HUDEP-2 (cell line): ENCODE measurements around the gene NABP2.
"Not testable (repeated sequence)": the region's sequence is repeated elsewhere in the genome, so short reads cannot be mapped to it uniquely, and the experiment has no call there.

ENCODE experiments used
- DNase-seq, 76 experiments: peaks; one replicate each; lab custom pipeline; 2025; ENCODE audit not compliant: unreplicated experiment in 76 of 76; lab: John Stamatoyannopoulos, UW

Gene NABP2

DNA sequence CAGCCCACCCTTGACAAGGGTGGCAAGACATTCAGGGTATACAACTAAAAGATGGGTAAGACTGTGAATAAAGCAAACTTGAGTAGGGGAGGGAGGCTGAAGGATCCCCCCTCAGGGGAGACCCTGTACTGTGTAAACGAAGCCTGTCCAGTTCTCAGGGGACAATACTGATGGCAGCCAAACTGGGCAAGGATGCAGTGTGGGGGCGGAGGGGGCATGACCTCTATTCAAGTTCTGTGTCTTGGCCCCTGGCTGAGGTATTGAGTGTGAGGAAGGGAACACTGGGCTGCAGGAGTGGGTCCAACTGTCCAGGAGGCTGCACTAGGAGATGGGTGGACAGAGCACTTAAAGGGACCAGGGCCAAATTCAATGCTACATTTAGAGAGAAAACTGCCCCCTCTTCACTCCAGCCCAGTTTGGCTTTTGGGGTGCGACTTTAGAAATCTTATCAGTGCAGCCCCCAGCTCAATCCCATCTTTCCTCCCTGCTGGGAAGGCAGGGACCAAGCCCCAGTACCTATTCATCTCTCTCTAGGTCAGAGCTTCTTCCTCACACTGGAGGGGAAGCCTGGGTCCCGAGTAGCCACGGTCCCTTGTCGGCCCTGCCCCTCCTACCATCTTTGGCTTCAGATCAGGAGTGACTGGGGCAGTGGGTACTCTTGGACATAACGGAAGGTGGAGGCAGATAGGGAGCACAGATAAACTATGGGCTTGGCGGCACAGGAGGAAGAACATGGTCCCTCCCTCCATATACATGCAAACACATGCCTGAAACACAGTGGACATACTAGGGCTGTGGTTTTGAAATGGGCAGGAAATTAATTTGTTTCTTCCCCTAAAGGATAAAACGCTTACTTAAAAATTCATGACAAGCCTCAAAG lies 17.5 kb downstream of the NABP2 start:
- DNase-seq, result peak in 35 of 76 experiments; percentile 2 to 57 (median 30)

DNA sequence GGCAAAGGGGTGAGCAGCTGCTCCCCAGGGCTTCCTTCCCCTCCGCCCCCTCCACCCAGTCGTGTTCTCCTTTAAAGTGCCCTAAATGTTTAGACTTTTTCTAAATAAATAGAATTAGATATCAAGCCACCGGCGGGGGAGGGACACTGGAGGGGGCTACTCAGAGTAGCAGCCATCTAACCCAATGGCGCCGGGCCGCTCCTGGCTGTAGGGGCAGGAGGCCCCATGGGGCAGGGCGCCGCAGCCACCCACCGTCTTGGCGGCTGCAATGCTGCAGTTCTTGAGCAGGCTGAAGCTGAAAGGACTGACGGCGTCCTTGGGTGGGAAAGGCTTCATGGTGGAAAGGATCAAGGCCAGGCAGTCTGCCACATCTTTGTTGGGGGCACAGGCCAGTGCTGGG lies 18.8 kb downstream of the NABP2 start:
- DNase-seq, result peak in 1 of 76 experiments; percentile 17

GRCh38 chr12:56243731-56244181 lies 19.6 kb downstream of the NABP2 start:
- DNase-seq, result peak in 75 of 76 experiments; percentile 49 to 93 (median 81)

- DNase-seq, result no peak
Measured at GRCh38 chr12:56244494-56244893, 20.4 kb downstream of the NABP2 start.

DNA sequence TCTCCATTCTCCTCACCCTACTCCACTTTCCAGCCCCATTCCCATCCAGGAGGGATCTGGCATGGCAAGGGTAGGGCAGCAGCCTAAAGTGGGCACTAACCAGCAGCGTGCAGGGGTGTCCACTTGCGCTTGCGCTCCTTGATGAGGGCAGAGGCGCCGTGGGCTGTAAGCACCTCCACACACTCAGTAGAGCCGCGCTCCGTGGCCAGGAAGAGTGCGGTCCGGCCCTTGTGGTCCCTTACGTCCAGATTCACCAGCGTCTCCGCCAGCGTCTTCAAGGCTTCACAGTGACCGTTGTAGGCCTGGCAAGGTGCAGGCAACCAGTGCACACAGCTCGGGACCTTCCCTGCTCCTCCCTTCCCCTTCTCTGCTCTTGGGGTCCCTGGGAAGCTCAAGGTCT lies 23.8 kb downstream of the NABP2 start:
- DNase-seq, result no peak

DNA sequence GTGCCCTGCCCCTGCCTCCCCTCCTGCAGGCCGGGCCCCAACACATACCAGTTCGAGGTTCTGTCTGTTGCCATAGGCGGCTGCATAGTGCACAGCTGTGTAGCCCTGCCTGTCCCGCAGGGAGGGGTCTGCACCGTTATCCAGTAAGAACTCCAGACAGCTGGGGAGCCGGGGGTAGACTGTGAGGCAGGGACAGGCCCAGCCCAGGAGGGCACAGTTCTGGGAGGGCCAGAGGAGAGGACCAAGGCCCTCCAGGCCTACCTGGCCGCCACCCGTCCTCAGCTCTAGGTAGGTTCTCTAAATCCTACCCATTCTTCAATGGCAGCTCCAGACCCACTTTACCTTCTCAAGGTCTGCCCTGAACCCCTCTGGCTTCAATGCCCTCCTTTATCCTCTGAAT lies 24.6 kb downstream of the NABP2 start:
- no peak for DNase-seq

GRCh38 chr12:56252649-56253048 lies 28.5 kb downstream of the NABP2 start:
- no peak for DNase-seq

DNA sequence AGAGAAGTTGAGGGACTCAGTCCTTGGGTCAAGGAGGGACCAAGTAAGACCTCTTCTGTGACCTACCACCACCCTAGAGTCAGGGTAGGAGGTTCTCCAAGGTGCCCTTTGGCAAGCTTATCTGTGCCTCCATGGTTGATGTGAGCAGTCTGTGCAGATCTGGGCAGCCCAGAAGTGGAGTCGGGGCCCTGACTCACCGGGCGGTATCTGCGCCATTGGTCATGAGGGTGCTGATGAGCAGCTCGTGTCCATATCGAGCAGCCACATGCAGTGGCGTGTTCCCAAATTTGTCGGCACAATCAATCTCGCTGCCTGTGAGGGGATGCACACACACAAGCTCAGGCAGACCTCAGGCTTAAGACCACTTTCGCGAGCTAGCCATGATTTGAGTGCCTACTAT lies 28.9 kb downstream of the NABP2 start:
- DNase-seq, result peak in 64 of 76 experiments; percentile 9 to 85 (median 52)

DNA sequence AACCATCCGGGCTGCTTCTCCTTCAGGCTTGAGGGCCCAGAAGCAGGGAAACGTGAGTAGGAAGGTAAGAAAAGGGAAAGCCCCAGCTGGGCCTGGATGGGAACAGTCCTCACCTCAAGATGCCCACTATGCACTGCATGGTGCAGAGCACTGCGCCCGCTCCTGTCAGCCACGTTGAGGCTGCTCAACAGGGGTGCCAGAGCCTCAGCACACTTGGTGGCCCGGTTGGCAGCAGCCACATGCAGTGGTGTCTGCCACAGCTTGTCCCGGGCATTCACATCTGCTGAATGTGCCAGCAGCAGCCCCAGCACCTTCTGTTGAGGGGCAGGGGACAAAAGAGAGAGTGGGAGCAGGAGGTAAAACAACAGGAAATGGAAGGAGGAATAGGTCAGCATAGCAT lies 31.5 kb downstream of the NABP2 start:
- no peak for DNase-seq

DNA sequence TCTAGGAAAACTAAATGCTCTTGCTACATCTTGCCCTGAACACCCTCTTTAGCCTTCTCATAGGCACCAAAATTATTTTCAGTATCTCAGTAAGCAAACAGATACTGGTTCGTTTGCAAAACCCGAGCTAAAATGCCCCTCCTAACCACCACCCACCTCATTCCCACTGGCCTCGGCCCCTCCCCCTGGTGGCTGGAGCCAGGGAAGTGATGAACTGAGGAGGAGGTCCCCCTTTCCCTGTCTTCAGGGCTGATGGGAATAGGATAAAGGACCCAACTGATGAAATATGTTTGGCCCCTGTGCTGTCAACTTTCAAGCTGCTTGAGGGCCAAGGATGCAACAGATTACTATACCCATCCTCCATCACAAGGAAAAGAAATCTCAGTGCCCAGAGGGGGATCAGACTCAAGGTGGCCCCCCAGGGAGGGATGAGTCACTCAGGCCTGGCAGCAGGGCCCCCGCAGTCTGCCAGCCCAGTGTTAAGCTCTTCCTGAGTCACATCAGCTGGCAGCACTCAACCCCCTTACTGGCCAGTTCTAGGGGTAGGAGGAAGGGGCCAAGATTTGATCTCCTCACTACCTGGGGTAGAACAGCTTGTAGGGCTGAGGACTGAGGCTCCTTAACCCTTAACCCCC lies 32.3 kb downstream of the NABP2 start:
- peak in 4 of 76 experiments; percentile 3 to 19 (median 12) for DNase-seq

- DNase-seq, result no peak
Measured at GRCh38 chr12:56257071-56257470, 32.9 kb downstream of the NABP2 start.

GRCh38 chr12:56257491-56258067 lies 33.4 kb downstream of the NABP2 start:
- peak in 2 of 76 experiments; percentile 6 to 11 for DNase-seq

- DNase-seq, result peak in 56 of 76 experiments; percentile 5 to 83 (median 54)
Measured at GRCh38 chr12:56258068-56258819, 34.1 kb downstream of the NABP2 start, which contains the start of gene ANKRD52. Gene ANKRD52 (minus strand): TSS chr12:56258384. CDS start chr12:56258269, 115 bp downstream.

DNA sequence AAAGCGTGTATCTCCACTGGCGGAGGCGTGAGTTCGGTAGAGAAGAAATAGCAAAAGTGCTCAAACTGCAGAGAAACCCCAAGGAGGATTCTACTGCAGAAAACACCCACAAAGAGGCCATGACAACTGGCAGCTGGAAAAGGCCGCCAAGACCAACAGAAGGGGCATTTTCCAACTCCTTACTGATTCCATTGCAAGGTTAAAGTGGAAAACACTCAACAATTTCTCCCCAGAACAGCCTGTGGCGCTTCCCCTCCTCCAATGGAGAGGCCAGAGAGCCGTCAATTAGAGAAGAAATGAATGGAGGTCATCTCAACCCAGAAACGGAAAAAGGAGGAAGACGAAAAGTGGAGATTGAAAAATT lies 34.7 kb downstream of the NABP2 start:
- DNase-seq, result peak in 1 of 76 experiments; percentile 38

GRCh38 chr12:56260380-56260779 lies 36.2 kb downstream of the NABP2 start:
- no peak for DNase-seq

DNA sequence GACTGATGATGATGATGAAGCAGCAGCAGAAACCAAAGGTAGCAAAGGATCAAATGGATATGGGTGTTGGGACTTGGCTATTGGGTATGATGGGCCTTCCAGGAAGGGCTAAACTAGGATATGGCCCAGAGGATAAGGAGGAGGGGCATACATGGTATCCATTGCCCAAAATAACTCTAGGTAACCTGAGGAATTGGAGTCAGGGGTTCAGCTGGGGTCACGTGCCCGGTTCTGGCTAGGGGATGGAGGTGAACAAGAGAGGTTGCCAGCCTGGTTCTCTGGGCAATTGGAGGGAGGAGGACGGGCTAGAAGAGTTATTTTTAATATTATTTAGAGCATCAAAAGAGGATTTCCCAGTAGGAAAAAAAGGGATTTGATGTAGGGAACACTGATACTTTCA lies 36.8 kb downstream of the NABP2 start:
- no peak for DNase-seq

GRCh38 chr12:56261503-56262232 lies 37.5 kb downstream of the NABP2 start:
- DNase-seq, result peak in 18 of 76 experiments; percentile 5 to 34 (median 18)

DNA sequence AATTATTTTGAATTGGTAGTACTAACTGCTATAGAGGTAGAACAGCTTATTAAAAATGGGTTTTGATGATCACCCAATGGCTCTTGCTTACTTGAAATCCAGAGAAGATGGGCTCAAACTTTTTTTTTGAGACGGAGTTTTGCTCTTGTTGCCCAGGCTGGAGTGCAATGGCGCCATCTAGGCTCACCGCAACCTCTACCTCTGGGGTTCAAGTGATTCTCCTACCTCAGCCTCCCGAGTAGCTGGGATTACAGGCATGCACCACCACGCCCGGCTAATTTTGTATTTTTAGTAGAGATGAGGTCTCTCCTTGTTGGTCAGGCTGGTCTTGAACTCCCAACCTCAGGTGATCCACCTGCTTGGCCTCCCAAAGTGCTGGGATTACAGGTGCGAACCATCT lies 38.8 kb downstream of the NABP2 start:
- peak in 5 of 76 experiments; percentile 4 to 26 (median 9) for DNase-seq

GRCh38 chr12:56266068-56266692 lies 42.0 kb downstream of the NABP2 start:
- DNase-seq, result not testable (repeated sequence)
